Suprapubic skin (tissue), 3 donors: ENCODE results near the gene PPP2R3B.

Experiments used
- CTCF ChIP-seq, 2 donors: fragments of 200-600 bp in 1 of 2; fragments of 450-650 bp in 1 of 2; sonication (generic) in 1 of 2; IDR thresholded peaks; one replicate each; pipeline ENCODE4 v1.5.1; 2016 to 2019; ENCODE audit warnings: antibody characterized with exemption in 2 of 2, mild to moderate bottlenecking in 1 of 2, moderate library complexity in 1 of 2
- POLR2AphosphoS5 ChIP-seq, 3 donors: sonication (generic); formaldehyde crosslinking; IDR thresholded peaks; one replicate each; pipeline ENCODE4 v1.6.1; 2017; ENCODE audit warnings: antibody characterized with exemption in 3 of 3

- TF ChIP-seq CTCF (IDR thresholded peaks at IDR 0.05) (no peak), POLR2AphosphoS5 (IDR thresholded peaks at IDR 0.05) (no peak)
Observed at GRCh38 chrX:344371-344901, 42.3 kb downstream of the PPP2R3B start.
